HG03097 (cell line): ENCODE measurements around the gene ICOS.
"Not testable (repeated sequence)": the region's sequence is repeated elsewhere in the genome, so short reads cannot be mapped to it uniquely, and the experiment has no call there.

Experiments
- ATAC-seq: cut with Tn5 transposase; IDR thresholded peaks from one replicate; pipeline ENCODE4 v1.9.1; 2021; ENCODE audit not compliant: unreplicated experiment, low FRiP score

Gene ICOS

DNA sequence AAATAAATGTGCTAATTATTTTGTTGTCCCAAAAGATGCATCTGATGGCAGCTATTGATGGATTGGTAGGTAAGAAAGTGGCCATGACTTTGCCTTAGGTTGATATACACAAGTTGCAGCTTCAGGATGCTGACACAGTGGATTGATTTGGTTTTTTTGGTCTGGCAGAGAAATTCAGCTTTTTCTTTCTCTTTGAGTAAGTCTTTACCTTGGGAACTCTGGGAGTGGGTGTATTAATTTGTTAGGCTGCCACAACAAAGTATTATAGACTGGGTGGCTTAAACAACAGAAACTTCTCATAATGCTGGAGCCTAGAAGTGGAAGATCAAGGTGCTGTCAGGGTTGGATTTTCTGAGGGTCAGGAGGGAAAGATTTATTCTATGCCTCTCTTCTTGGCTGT, 19.8 kb upstream of the ICOS start:
- no peak for ATAC-seq

- no peak for ATAC-seq
Observed at GRCh38 chr2:203918264-203918663, 18.3 kb upstream of the ICOS start.

DNA sequence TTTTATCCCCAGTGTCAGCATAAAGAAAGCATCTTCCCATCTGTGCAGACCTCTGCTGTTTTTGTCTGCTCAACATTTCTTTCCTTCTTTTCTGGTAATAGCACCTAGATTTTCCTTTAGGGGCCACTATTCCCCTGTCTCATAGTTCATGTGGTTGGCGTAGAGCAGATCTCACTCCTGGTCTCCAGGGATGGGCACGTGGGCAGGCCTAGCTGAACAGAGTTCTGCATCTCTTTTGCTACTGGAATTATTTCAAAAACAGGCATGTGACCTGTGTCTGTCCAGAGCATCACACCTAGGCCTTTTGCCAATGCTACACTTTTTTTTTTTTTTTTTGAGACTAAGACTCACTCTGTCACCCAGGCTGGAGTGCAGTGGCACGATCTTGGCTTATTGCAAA, 17.7 kb upstream of the ICOS start:
- ATAC-seq: no peak

- no peak for ATAC-seq
Observed at GRCh38 chr2:203925512-203926158, 10.9 kb upstream of the ICOS start.

DNA sequence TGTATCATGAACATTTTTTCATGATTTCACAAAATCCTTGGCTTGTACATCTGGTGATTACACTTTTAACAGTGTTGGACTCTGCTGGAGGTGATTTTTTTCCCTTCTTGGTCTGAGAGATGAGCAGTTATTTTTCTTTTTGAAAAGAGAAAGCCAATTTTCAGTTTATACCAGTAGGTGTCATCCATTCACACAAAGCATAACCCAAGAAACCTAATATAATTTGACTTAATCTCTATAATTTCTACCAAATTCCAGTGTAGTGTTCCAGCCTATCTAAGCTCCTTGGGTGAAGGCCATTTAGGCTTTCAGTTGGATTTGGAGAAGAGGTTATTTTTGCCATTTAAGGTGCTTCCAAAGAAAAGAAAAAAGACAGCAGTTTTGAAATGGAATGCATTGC, 7.7 kb upstream of the ICOS start:
- ATAC-seq: no peak

- not testable (repeated sequence) for ATAC-seq
Observed at GRCh38 chr2:203931262-203931661, 5.3 kb upstream of the ICOS start.

GRCh38 chr2:203934041-203934492, 2.5 kb upstream of the ICOS start:
- ATAC-seq: no peak

DNA sequence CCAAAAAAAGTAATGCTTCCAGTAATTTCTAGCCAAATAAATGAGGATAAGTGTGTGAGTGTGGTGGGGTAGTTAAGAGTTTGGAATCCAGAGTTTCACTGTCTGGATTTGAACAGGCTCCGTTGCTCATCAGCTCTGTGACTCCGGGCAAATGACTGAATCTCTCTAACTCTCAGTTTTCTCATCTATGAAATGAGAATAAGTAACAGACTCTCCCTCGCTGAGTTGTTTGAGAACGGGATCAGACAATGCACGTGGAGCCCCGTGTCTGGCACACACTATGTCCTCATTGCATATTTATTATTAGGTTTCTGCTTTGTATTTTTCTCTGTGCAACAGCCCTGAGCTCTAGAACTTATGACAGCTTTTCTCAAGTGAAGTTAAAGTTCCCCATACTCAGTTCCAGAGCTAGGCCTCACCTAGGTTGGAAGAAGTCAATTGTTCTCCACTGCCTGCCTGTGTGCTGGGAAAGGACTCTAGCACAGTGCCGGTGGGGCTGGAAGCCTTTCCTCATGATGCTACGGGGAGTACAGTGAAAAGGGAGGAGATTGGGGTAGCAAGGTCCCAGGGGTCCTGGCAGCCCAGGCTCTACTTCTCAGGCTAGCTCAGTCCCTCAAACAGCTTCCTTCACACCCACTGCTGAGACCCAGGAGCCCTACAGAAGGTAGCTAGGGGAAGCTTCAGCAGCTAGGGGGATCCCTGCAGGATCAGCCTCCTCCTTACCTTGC, 1.7 kb upstream of the ICOS start:
- no peak for ATAC-seq

- no peak for ATAC-seq
Observed at GRCh38 chr2:203935568-203935967, 995 bp upstream of the ICOS start.

DNA sequence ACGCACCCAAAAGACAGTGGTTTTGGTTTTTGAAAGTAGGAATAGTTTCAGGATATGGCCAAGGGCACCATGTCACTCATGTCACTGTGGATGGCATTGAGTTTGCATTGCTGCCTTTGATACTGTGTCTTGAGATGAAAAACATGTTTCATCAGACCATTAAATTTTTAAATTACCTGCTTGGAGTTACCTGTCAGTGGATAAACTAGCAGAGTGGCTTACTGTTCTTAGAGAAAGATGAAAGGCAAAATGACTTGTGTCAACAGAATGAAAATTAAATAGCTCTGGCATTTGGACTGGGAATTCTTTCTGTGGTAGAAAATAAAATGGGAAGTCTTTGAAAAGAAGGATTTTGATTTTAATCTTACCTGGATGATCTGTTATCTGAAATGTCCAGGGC, 386 bp downstream of the ICOS start:
- no peak for ATAC-seq

DNA sequence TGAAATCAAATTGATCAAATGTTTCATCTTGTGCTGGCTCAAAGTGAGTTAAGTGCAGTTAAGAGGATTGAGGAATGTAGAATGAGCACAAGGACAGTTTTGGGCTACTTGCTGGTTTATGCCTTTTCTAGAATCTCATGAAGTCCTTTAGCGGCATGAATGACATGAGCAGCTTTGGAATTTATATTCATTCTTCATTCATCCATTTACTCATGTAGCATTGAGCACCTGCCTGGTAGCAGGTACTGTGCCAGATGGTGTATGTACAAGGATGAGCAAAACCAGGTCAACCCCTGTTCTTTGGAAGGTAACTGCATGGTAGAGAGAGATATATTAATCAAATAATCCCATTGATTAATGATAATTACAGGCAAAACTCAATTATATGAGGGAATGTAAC, 1.2 kb downstream of the ICOS start:
- no peak for ATAC-seq

DNA sequence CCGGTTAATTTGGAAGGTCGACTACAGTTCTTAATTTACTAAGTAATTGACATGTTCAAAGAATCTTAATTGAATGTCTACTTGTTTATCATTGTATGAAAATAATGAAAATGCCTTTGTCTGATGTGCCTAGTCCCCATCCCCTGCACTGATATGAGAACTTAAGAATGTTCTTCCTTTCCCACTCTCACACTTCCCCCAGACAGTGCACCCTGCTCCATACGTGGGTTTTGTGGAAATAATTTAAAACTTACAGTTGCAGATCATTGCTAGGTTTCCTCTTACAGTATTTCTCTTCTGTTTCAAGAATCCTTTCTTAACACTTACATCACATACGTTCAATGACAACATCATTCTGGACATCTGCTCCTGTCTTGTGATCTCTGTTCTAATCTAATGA, 3.5 kb downstream of the ICOS start:
- no peak for ATAC-seq

DNA sequence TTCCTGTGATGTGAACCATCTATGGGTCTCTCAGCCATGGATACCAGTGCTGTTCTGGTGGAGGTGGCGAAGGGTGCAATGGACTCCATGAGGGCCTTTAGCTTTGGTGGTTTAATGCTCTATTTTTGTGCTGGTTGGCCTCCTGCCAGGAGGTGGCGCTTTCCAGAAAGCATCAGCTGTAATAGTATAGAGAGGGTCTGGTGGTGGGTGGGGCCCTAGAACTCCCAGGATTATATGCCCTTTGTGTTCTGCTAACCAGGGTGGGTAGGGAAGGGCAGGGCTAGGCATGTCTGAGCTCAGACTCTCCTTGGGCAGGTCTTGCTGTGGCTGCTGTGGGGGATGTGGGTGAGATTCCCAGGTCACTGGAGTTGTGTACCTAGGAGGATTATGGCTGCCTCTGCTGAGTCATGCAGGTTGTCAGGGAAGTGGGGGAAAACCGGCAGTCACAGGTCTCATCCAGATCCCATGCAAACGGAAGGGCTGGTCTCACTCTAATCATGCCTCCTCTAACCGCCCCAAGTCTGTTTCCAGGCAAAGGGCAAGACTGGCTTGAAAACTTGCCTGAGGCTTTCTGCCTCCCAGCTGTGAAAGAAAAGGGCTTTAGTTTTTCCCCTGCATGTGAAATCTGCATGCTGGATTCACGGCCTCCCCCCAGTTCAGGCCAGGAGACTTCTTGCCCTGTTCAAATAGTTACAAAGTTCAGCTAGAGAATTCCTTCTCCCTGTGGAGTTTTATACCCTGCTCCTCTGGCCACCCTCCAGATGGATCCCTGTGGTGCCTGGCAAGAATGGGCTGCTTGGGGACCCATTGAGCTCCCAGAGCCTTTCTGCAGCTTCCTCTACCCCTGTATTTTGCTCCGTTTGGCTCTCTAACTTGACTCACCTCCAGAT, 7.2 kb downstream of the ICOS start:
- ATAC-seq: not testable (repeated sequence)

- ATAC-seq: peak; percentile 48
Observed at GRCh38 chr2:203948733-203949132, 12.2 kb downstream of the ICOS start.

DNA sequence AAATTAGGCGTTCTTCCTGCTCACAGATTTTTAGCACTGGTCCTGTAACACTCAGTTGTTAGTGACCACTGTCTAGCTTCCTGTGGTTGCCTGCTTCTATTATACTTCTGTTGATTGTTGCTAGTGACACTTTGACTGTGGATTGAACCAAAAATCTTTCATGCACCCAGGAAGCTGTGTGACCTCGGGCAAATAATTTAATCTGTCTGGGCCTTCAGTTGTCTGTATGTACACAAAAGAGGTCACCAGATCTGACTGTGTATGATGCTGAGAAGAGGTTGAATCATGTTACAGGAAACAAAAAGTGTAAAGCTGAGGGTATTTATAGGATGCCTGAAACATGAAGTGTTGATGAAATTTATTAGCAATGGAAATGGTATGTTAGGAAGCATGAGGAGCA, 12.7 kb downstream of the ICOS start:
- peak; percentile 27 for ATAC-seq

GRCh38 chr2:203951366-203951902, 14.9 kb downstream of the ICOS start:
- peak; percentile 34 for ATAC-seq

GRCh38 chr2:203959265-203959664, 22.7 kb downstream of the ICOS start:
- ATAC-seq: no peak

DNA sequence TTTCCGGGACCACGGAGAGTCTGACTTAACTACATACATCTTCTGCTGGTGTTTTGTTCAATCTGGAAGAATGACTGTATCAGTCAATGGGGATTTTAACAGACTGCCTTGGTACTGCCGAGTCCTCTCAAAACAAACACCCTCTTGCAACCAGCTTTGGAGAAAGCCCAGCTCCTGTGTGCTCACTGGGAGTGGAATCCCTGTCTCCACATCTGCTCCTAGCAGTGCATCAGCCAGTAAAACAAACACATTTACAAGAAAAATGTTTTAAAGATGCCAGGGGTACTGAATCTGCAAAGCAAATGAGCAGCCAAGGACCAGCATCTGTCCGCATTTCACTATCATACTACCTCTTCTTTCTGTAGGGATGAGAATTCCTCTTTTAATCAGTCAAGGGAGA, 23.1 kb downstream of the ICOS start:
- ATAC-seq: no peak

GRCh38 chr2:203960811-203961210, 24.2 kb downstream of the ICOS start:
- no peak for ATAC-seq

DNA sequence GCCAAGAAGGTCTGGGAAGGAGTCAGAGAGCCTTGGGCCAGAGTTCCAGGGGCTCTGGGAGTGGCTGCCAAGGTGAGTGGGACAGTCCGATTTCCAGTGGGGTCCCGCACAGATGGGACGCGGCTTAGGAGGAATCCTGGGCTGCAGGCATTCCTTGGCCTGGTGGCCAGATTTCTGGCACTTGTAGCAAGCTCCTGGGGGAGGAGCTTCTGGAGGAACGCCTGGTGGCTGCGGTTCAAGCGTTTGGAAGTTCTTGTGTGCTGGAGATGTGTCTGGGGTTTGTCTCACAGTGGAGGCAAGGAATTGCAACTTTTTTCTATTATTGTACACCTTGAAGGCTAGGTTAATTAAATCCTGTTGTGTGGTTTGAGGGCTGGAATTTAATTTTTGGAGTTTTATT, 28.6 kb downstream of the ICOS start:
- ATAC-seq: not testable (repeated sequence)

GRCh38 chr2:203971251-203971650, 34.7 kb downstream of the ICOS start:
- no peak for ATAC-seq
